ENCODE measurements around the gene CCDC201. TPM values are rescaled to one million over a fixed set of nuclear protein-coding genes. Genes with fewer than 3 reads are reported as not detected.
A peak's percentile ranks its signal among the peaks of the same experiment; 100 is the strongest.
"Not testable (repeated sequence)": the region's sequence is repeated elsewhere in the genome, so short reads cannot be mapped to it uniquely, and the experiment has no call there.

CCDC201 gene
- total and polyA plus RNA-seq, 3 experiments from 2014 or later: not detected

DNA sequence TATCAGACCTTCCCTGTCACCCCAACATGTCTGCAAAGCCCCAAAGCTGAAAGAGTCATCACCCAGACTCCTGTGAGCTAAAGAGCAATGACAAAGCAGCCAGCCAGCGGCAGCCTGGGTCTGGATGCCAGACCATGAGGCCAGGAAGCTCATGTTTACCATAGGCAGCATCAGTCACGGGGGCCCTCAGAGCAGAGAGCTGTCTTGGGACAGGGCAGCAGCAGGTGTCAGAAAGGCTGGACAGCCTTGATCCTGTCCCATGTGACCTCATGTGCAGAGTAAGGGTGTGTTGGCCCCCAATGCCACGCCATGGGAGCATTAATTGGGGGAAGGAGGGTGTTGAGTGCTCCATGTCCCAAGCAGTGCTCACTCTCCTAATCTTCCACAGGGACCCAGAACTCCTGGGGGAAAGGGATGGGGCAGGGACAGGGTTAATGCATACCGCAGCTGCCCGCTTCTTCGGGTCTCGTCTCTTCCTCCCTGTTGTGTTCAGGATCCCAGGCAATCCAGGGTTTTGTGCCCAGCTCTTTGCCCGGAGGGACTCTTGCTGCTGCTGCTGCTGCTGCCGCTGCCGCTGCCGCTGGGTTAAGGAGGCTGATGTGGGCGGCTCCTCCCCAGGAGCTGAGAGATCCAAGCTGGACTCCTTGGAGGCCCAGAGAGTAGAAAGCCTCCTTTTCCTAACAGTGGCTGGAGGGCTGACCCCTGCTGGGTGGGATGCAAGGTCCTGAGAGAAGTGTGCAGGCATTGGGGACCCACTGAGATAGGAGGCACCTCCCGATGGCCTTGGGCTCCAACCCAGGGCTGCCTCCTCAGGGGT is 7.1 kb downstream of the CCDC201 start:
- peaks cover 0 to 2% (median 0%) of the 10 kb centered on the region in 3 donors for H3K36me3 Mint-ChIP-seq
- Histone ChIP-seq H3K36me3 (ENCODE audit: insufficient read depth, low read length) (no peaks in the 10 kb centered on the region), H3K27ac (ENCODE audit: low read depth, low read length) (no peak overlapping the region), H3K27me3 (ENCODE audit: insufficient read depth, low read length, poor library complexity, severe bottlenecking) (no peaks in the 10 kb centered on the region), H3K4me3 (ENCODE audit: low read length) (no peak overlapping the region), H3K9me3 (ENCODE audit: low read length) (no peaks in the 10 kb centered on the region), H3K4me1 (ENCODE audit: insufficient read depth, low read length) (no peaks in the 10 kb centered on the region)
- no peaks in the 10 kb centered on the region for H3K4me1 Mint-ChIP-seq
- no peaks in the 10 kb centered on the region for H3K9me3 Mint-ChIP-seq
- no peak overlapping the region for H3K27ac Mint-ChIP-seq
- H3K4me3 Mint-ChIP-seq: no peak overlapping the region
- ChIA-PET CTCF (no interaction called here), POLR2A (no interaction called here)
- no peak for DNase-seq
- peaks cover 9 to 48% of the 10 kb centered on the region in 2 donors for H3K27me3 Mint-ChIP-seq

GRCh38 chr7:45863715-45864114 is 9.2 kb downstream of the CCDC201 start:
- peak overlapping the region in 1 of 8 donors; percentile 81 for H3K27ac Mint-ChIP-seq
- CTCF ChIA-PET: interaction anchor here (1.4 kb wide), 1 partner anchor 10 kb away, joined by 3 read pairs; no protein-coding TSS in a partner anchor
- peaks cover 0 to 2% (median 0%) of the 10 kb centered on the region in 3 donors for H3K36me3 Mint-ChIP-seq
- H3K4me1 Mint-ChIP-seq: no peaks in the 10 kb centered on the region
- Histone ChIP-seq H3K4me3 (ENCODE audit: low read length) (no peak overlapping the region), H3K4me1 (ENCODE audit: insufficient read depth, low read length) (no peaks in the 10 kb centered on the region), H3K27ac (ENCODE audit: low read depth, low read length) (no peak overlapping the region), H3K9me3 (ENCODE audit: low read length) (no peaks in the 10 kb centered on the region), H3K27me3 (ENCODE audit: insufficient read depth, low read length, poor library complexity, severe bottlenecking) (no peaks in the 10 kb centered on the region), H3K36me3 (ENCODE audit: insufficient read depth, low read length) (no peaks in the 10 kb centered on the region)
- DNase-seq: no peak
- H3K4me3 Mint-ChIP-seq: no peak overlapping the region
- H3K27me3 Mint-ChIP-seq: peaks cover 9 to 42% of the 10 kb centered on the region in 2 donors
- H3K9me3 Mint-ChIP-seq: no peaks in the 10 kb centered on the region
- POLR2A ChIA-PET: no interaction called here

GRCh38 chr7:45856888-45857287 is 16.0 kb downstream of the CCDC201 start:
- H3K36me3 Mint-ChIP-seq; H3K4me1 ChIP-seq (ENCODE audit: insufficient read depth, low read length); H3K27me3 ChIP-seq (ENCODE audit: insufficient read depth, low read length, poor library complexity, severe bottlenecking); DNase-seq; POLR2A ChIA-PET; H3K27ac ChIP-seq (ENCODE audit: low read depth, low read length); H3K4me3 ChIP-seq (ENCODE audit: low read length); H3K9me3 ChIP-seq (ENCODE audit: low read length); H3K27ac Mint-ChIP-seq; H3K9me3 Mint-ChIP-seq; CTCF ChIA-PET; H3K4me3 Mint-ChIP-seq; H3K4me1 Mint-ChIP-seq; H3K36me3 ChIP-seq (ENCODE audit: insufficient read depth, low read length): not testable (repeated sequence)
- peaks cover 10 to 30% of the 10 kb centered on the region in 2 donors for H3K27me3 Mint-ChIP-seq

DNA sequence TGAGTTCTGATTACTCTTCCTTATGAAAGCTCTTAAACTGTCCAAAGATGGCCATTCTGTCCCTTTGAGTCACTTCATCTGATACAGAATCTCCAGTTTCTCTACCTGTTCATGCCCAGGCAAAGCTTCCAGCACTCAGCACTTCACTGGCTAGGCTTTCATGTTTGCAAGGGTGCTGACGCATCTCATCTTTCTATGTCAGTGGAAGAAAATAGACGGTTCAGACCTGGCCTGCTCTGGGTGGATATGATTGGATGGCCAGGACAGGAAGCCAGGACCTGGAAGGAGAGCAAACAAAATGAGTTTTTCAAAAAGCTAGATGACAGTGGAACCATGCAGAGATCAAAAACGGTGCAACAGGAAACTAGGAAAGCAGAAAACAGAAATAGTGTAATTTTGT is 17.2 kb downstream of the CCDC201 start:
- peaks cover 12 to 21% of the 10 kb centered on the region in 2 donors for H3K27me3 Mint-ChIP-seq
- POLR2A ChIA-PET; H3K4me3 Mint-ChIP-seq; H3K9me3 ChIP-seq (ENCODE audit: low read length); CTCF ChIA-PET; H3K4me1 Mint-ChIP-seq; H3K27me3 ChIP-seq (ENCODE audit: insufficient read depth, low read length, poor library complexity, severe bottlenecking); H3K27ac ChIP-seq (ENCODE audit: low read depth, low read length); H3K27ac Mint-ChIP-seq; H3K4me1 ChIP-seq (ENCODE audit: insufficient read depth, low read length); H3K36me3 Mint-ChIP-seq; H3K36me3 ChIP-seq (ENCODE audit: insufficient read depth, low read length); H3K4me3 ChIP-seq (ENCODE audit: low read length); H3K9me3 Mint-ChIP-seq; DNase-seq: not testable (repeated sequence)

GRCh38 chr7:45853491-45853890 is 19.4 kb downstream of the CCDC201 start:
- H3K27ac Mint-ChIP-seq; H3K4me3 ChIP-seq (ENCODE audit: low read length); H3K9me3 ChIP-seq (ENCODE audit: low read length); H3K27ac ChIP-seq (ENCODE audit: low read depth, low read length); H3K4me1 ChIP-seq (ENCODE audit: insufficient read depth, low read length); H3K4me1 Mint-ChIP-seq; DNase-seq; H3K9me3 Mint-ChIP-seq; H3K27me3 ChIP-seq (ENCODE audit: insufficient read depth, low read length, poor library complexity, severe bottlenecking); POLR2A ChIA-PET; H3K4me3 Mint-ChIP-seq; H3K36me3 ChIP-seq (ENCODE audit: insufficient read depth, low read length); H3K36me3 Mint-ChIP-seq: not testable (repeated sequence)
- H3K27me3 Mint-ChIP-seq: peaks cover 14 to 15% of the 10 kb centered on the region in 2 donors
- CTCF ChIA-PET: interaction anchor here (0.9 to 1.1 kb wide), 3 partner anchors 695 to 700 kb away, joined by 3 to 5 read pairs (median 4); partner anchors contain the start of gene RAMP3

DNA sequence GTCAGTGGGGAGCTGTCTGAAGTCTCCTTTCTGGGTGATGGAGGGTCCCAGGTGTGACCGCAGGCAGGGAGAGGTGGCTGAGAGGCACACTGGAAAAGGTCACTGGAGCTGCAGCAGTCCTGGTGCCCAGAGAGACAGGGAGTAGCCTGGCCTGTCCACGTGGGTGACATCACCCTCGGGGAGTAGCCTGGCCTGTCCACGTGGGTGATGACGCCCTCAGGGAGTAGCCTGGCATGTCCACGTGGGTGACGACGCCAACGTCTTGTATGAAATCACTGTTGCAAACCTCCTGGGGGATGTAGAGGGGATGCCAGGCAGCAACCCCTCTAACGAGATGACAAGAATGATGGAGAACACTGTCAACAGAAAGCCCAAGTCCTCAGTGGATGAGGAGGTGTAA is 19.9 kb downstream of the CCDC201 start:
- H3K9me3 ChIP-seq (ENCODE audit: low read length); H3K27me3 ChIP-seq (ENCODE audit: insufficient read depth, low read length, poor library complexity, severe bottlenecking); H3K36me3 ChIP-seq (ENCODE audit: insufficient read depth, low read length); H3K4me3 ChIP-seq (ENCODE audit: low read length); H3K27ac Mint-ChIP-seq; H3K4me1 Mint-ChIP-seq; H3K27ac ChIP-seq (ENCODE audit: low read depth, low read length); DNase-seq; CTCF ChIA-PET; H3K36me3 Mint-ChIP-seq; H3K9me3 Mint-ChIP-seq; H3K4me3 Mint-ChIP-seq; H3K4me1 ChIP-seq (ENCODE audit: insufficient read depth, low read length); POLR2A ChIA-PET: not testable (repeated sequence)
- peaks cover 14 to 15% of the 10 kb centered on the region in 2 donors for H3K27me3 Mint-ChIP-seq

DNA sequence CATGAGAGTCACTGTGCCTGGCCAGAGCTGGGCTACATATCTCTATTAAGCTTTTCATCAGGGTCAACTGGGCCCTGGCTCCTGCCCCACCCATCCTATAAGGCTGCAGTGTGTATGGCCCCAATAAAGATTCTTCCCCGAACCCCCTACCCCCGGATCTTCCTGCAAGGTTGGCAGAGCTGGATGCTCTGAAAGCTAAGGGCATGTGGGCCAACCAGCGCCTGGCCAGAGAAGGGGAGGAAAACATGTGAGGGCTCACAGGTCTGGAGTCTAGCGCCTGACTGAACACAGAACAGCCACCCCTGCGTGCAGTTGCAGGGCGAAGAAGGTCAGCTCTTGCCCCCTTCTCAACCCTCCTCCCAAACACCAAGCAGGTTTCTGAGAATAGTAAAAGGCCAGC is 24.1 kb downstream of the CCDC201 start:
- H3K27ac ChIP-seq (ENCODE audit: low read depth, low read length); H3K4me1 ChIP-seq (ENCODE audit: insufficient read depth, low read length); H3K4me1 Mint-ChIP-seq; H3K36me3 ChIP-seq (ENCODE audit: insufficient read depth, low read length); H3K36me3 Mint-ChIP-seq; CTCF ChIA-PET; H3K9me3 Mint-ChIP-seq; H3K27me3 ChIP-seq (ENCODE audit: insufficient read depth, low read length, poor library complexity, severe bottlenecking); H3K4me3 Mint-ChIP-seq; H3K9me3 ChIP-seq (ENCODE audit: low read length); H3K4me3 ChIP-seq (ENCODE audit: low read length); POLR2A ChIA-PET; DNase-seq: not testable (repeated sequence)
- peak overlapping the region in 1 of 8 donors; percentile 68 for H3K27ac Mint-ChIP-seq
- peaks cover 8 to 14% of the 10 kb centered on the region in 2 donors for H3K27me3 Mint-ChIP-seq

DNA sequence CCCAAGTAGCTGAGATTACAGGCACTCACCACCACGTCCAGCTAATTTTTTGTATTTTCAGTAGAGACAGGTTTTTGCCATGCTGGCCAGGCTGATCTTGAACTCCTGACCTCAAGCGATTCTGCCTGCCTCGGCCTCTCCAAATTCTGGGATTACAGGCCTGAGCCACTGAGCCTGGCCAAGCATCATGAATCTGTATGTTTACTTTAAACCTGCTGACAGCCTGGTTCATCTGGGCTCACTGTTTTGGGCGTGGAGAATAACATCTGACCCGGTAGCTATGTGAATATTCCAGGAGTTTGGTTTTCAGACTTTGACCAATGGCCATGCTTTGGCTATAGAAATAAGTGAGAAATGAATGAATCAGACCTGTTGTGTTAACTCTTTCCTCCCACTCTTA is 26.3 kb downstream of the CCDC201 start:
- H3K27me3 Mint-ChIP-seq; DNase-seq; H3K4me1 ChIP-seq (ENCODE audit: insufficient read depth, low read length); H3K9me3 Mint-ChIP-seq; POLR2A ChIA-PET; H3K27ac Mint-ChIP-seq; CTCF ChIA-PET; H3K9me3 ChIP-seq (ENCODE audit: low read length); H3K4me3 Mint-ChIP-seq; H3K27ac ChIP-seq (ENCODE audit: low read depth, low read length); H3K4me3 ChIP-seq (ENCODE audit: low read length); H3K36me3 ChIP-seq (ENCODE audit: insufficient read depth, low read length); H3K36me3 Mint-ChIP-seq; H3K27me3 ChIP-seq (ENCODE audit: insufficient read depth, low read length, poor library complexity, severe bottlenecking); H3K4me1 Mint-ChIP-seq: not testable (repeated sequence)
